HCT116 (cell line): ENCODE results near the gene CCBE1. TPM values are rescaled to one million over a fixed set of nuclear protein-coding genes. Genes with fewer than 3 reads are reported as not detected.

Experiments used
- ATAC-seq: fragments of 200-7000 bp; cut with Tn5 transposase; 2 replicates; pipeline ENCODE4 v1.9.1; 2020; ENCODE audit warnings: mild to moderate bottlenecking, moderate library complexity
- BruUV-seq: library from RNA; stranded (reverse); fragments of 400-500 nt; replicated peaks from 2 replicates; lab custom pipeline; 2021; lab: Mats Ljungman, UMichigan
- CTCF ChIA-PET: fragments of 300-600 bp; sonication (Branson Sonifier 250); formaldehyde crosslinking; loops from one replicate; lab custom pipeline; 2021; ENCODE audit warnings: antibody characterized with exemption; lab: Charles Lee
- POLR2A ChIA-PET: fragments of 300-600, 350-600 bp; sonication (Branson Sonifier 250); formaldehyde crosslinking; loops from one replicate; lab custom pipeline; 2021; ENCODE audit warnings: antibody characterized with exemption; lab: Charles Lee
- RAD21 ChIA-PET, 2 experiments: fragments of 300-600 bp; sonication (Branson Sonifier 250); formaldehyde crosslinking; loops; one replicate each; lab custom pipeline; 2023; ENCODE audit warnings: low total read pairs in 2 of 2; ENCODE audit not compliant: uncharacterized antibody in 2 of 2, unreplicated experiment in 2 of 2, low non-redundant PET in 1 of 2; lab: Charles Lee
- DNase-seq: peaks from one replicate; pipeline ENCODE4 v3.0.0-alpha.2; 2010; ENCODE audit warnings: low read depth, low spot score
- H2AFZ ChIP-seq: fragments of 200-600 bp; shearing (Covaris generic), sonication (generic); 2 replicates; pipeline ENCODE4 v1.6.1; 2017; ENCODE audit warnings: low read depth, mixed run types, mixed read lengths, antibody characterized with exemption, low read length; ENCODE audit not compliant: poor library complexity, severe bottlenecking
- H3K27ac ChIP-seq: 2 replicates; pipeline ENCODE4 v1.5.1; 2012; ENCODE audit warnings: low read depth, low read length
- H3K27me3 ChIP-seq: fragments of 200-600 bp; sonication (generic); 2 replicates; pipeline ENCODE4 v1.6.1; 2016; ENCODE audit warnings: mixed run types, low read length, mixed read lengths; ENCODE audit not compliant: insufficient read depth
- H3K36me3 ChIP-seq, 2 experiments: fragments of 200-500 bp in 1 of 2; fragments of 200-600 bp in 1 of 2; sonication (Bioruptor generic) in 1 of 2; sonication (generic) in 1 of 2; 2 replicates each; pipeline versions ENCODE4 v1.5.1 to v1.6.1; 2014 to 2016; ENCODE audit warnings: low read length in 2 of 2, inconsistent platforms in 1 of 2, mixed read lengths in 1 of 2, mixed run types in 1 of 2; ENCODE audit not compliant: insufficient read depth in 2 of 2, control insufficient read depth in 1 of 2
- H3K4me1 ChIP-seq, 2 experiments: fragments of 200-600 bp in 1 of 2; sonication (generic) in 1 of 2; 2 replicates each; pipeline versions ENCODE4 v1.5.1 to v1.6.1; 2012 to 2017; ENCODE audit warnings: low read length in 2 of 2, inconsistent platforms in 1 of 2, mild to moderate bottlenecking in 1 of 2, mixed read lengths in 1 of 2, mixed run types in 1 of 2, moderate library complexity in 1 of 2; ENCODE audit not compliant: insufficient read depth in 2 of 2, control insufficient read depth in 1 of 2
- H3K4me2 ChIP-seq: fragments of 200-600 bp; sonication (generic); 2 replicates; pipeline ENCODE4 v1.6.1; 2017; ENCODE audit warnings: mixed run types, low read length, mixed read lengths
- H3K4me3 ChIP-seq, 2 experiments: fragments of 200-600 bp in 1 of 2; sonication (generic) in 1 of 2; replicated peaks in 1 of 2; 2 replicates each; pipeline ENCODE4 v1.5.1; 2011 to 2016; ENCODE audit warnings: low read length in 2 of 2, control low read depth in 1 of 2, low read depth in 1 of 2, mild to moderate bottlenecking in 1 of 2, mixed read lengths in 1 of 2, mixed run types in 1 of 2
- H3K79me2 ChIP-seq: fragments of 200-600 bp; sonication (generic); 2 replicates; pipeline ENCODE4 v1.6.1; 2017; ENCODE audit warnings: mild to moderate bottlenecking, mixed run types, low read length, moderate library complexity, mixed read lengths; ENCODE audit not compliant: insufficient read depth
- H3K9ac ChIP-seq: fragments of 200-600 bp; sonication (generic); 2 replicates; pipeline ENCODE4 v1.6.1; 2016; ENCODE audit warnings: low read length, mixed read lengths
- H3K9me2 ChIP-seq: fragments of 200-600 bp; sonication (generic), shearing (Covaris generic); 2 replicates; pipeline ENCODE4 v1.6.1; 2017; ENCODE audit warnings: mixed run types, mild to moderate bottlenecking, moderate library complexity; ENCODE audit not compliant: insufficient read depth
- H3K9me3 ChIP-seq, 2 experiments: fragments of 200-500 bp in 1 of 2; fragments of 200-600 bp in 1 of 2; sonication (Bioruptor generic) in 1 of 2; sonication (generic) in 1 of 2; 2 replicates each; pipeline ENCODE4 v1.6.1; 2014 to 2017; ENCODE audit warnings: low read length in 2 of 2, mixed read lengths in 2 of 2, inconsistent platforms in 1 of 2, low read depth in 1 of 2, mild to moderate bottlenecking in 1 of 2, mixed run types in 1 of 2, moderate library complexity in 1 of 2; ENCODE audit not compliant: control insufficient read depth in 1 of 2, insufficient read depth in 1 of 2
- H4K20me1 ChIP-seq: fragments of 200-600 bp; sonication (generic), shearing (Covaris generic); 2 replicates; pipeline ENCODE4 v1.6.1; 2017; ENCODE audit warnings: mixed run types, mild to moderate bottlenecking, moderate library complexity; ENCODE audit not compliant: insufficient read depth
- CBX3 ChIP-seq: IDR thresholded peaks from 2 replicates; pipeline ENCODE4 v1.6.1; 2012; ENCODE audit warnings: low read depth
- ELF1 ChIP-seq: IDR thresholded peaks from 2 replicates; pipeline ENCODE4 v1.6.1; 2012; ENCODE audit warnings: low read depth, borderline replicate concordance
- EZH2 ChIP-seq: fragments of 200-600 bp; sonication (generic); IDR thresholded peaks from 2 replicates; pipeline ENCODE4 v1.6.1; 2017; ENCODE audit warnings: antibody characterized with exemption, mixed run types
- EZH2phosphoT487 ChIP-seq: fragments of 200-600 bp; IDR thresholded peaks from 2 replicates; pipeline ENCODE4 v1.6.1; 2018; ENCODE audit warnings: antibody characterized with exemption, borderline replicate concordance
- JUND ChIP-seq: IDR thresholded peaks from 2 replicates; pipeline ENCODE4 v1.6.1; 2012
- RAD21 ChIP-seq: IDR thresholded peaks from 2 replicates; pipeline ENCODE4 v1.6.1; 2012; ENCODE audit warnings: low read depth, mild to moderate bottlenecking
- SIN3A ChIP-seq: IDR thresholded peaks from 2 replicates; pipeline ENCODE4 v1.6.1; 2012; ENCODE audit warnings: low read depth
- SRF ChIP-seq: IDR thresholded peaks from 2 replicates; pipeline ENCODE4 v1.6.1; 2012; ENCODE audit warnings: low read depth
- TCF7L2 ChIP-seq: IDR thresholded peaks from 2 replicates; pipeline ENCODE4 v1.7.0; 2011; ENCODE audit warnings: borderline replicate concordance, inconsistent platforms; ENCODE audit not compliant: insufficient read depth, insufficient read length; ENCODE audit errors: extremely low read depth
- ZFX ChIP-seq: fragments of 450-650 bp; IDR thresholded peaks from 2 replicates; pipeline ENCODE4 v1.6.1; 2017
- ZNF274 ChIP-seq: fragments of 200-500 bp; sonication (Bioruptor generic); IDR thresholded peaks from 2 replicates; pipeline ENCODE4 v1.6.1; 2014; ENCODE audit warnings: mild to moderate bottlenecking, low read depth, low read length, inconsistent platforms
- intact Hi-C: fragments of 100-400 bp; cut with micrococcal nuclease; formaldehyde crosslinking; loops from 2 replicates; pipeline ENCODE4 v1.10.0; 2022
- total RNA-seq: library from RNA; stranded (reverse); gene quantifications from one replicate; pipeline ENCODE4 v1.2.1, GENCODE V29; 2021; ENCODE audit not compliant: unreplicated experiment
- TF ChIP-seq, protein P1 (sequence below), 3 experiments: fragments of 200-600 bp in 1 of 3; sonication (generic) in 1 of 3; IDR thresholded peaks in 2 of 3; conservative IDR thresholded peaks in 1 of 3; 2 replicates each; pipeline ENCODE4 v1.5.1; 2012 to 2017; ENCODE audit warnings: low read depth in 2 of 3, low read length in 2 of 3, antibody characterized with exemption in 1 of 3, borderline replicate concordance in 1 of 3, control low read depth in 1 of 3, mild to moderate bottlenecking in 1 of 3, mixed read lengths in 1 of 3, mixed run types in 1 of 3, moderate library complexity in 1 of 3; ENCODE audit not compliant: insufficient read depth in 1 of 3
- TF ChIP-seq, protein P2 (sequence below): IDR thresholded peaks from 2 replicates; pipeline ENCODE4 v1.6.1; 2012
- TF ChIP-seq, protein P3 (sequence below): IDR thresholded peaks from 2 replicates; pipeline ENCODE4 v1.6.1; 2012; ENCODE audit warnings: low read depth

The CCBE1 gene
- total RNA-seq, 1 experiment from 2014 or later = 0.84 TPM

DNA sequence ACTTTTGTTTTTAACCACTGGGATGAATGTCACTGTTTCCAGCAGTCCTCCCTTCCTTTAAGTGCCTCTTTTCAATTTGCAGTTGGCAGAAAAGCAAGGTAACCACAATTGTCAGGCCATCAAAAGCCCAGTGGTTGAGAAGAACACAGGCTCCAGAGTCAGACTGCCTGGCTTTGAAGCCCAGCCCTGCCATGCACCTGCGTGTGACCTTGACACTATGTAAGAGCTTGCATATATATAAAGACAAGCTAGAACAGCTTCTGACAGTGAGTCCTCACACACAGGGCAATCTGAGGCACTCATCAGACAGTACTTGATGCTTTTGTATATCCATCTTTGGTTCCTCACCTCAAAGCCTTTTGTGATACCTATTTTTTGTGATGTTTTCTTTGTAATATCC is 11.0 kb downstream of the CCBE1 start:
- H3K9me2 ChIP-seq = no peaks in the 10 kb centered on the region
- no peak overlapping the region for H2AFZ ChIP-seq
- no peak overlapping the region for H3K9ac ChIP-seq
- DNase-seq = no peak
- POLR2A ChIA-PET = no interaction called here
- no peaks in the 10 kb centered on the region for H3K4me1 ChIP-seq
- BruUV-seq = no TSS peak
- H3K9me3 ChIP-seq = no peaks in the 10 kb centered on the region
- no peaks in the 10 kb centered on the region for H3K36me3 ChIP-seq
- no peaks in the 10 kb centered on the region for H3K79me2 ChIP-seq
- H4K20me1 ChIP-seq = no peaks in the 10 kb centered on the region
- peaks cover 60% of the 10 kb centered on the region for H3K27me3 ChIP-seq
- no peak for ATAC-seq
- no peak overlapping the region for H3K4me2 ChIP-seq
- TF ChIP-seq ZFX = no peak
- TF ChIP-seq EZH2 = no peak
- H3K4me3 ChIP-seq = no peak overlapping the region
- intact Hi-C loops = no loop called here
- H3K27ac ChIP-seq = no peak overlapping the region
- RAD21 ChIA-PET = no interaction called here
- CTCF ChIA-PET = interaction anchor here (5.2 kb wide), 1 partner anchor 11 kb away, joined by 32 read pairs; the partner anchor contains the start of gene CCBE1

DNA sequence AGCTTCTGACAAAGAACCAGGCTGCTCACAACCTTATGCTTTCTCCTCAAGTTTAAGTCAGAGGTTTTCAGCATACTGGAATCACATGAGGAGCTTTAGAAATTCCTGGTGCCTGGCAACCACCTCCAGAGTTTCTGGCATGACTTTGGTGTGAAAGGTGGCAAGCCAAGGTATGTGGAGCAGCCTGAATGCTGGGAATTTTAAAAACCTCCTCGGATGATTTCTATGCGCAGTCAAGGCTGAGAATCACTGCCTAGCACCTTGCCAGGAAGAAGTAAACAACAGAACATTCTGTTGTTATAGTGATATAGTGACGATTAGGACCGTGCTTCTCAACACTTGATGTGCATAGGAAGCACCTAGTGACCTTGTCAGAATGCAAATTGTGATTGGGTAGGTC is 11.7 kb downstream of the CCBE1 start:
- POLR2A ChIA-PET = no interaction called here
- no peak overlapping the region for H3K4me3 ChIP-seq
- H3K79me2 ChIP-seq = no peaks in the 10 kb centered on the region
- H3K9me2 ChIP-seq = no peaks in the 10 kb centered on the region
- no peak overlapping the region for H3K4me2 ChIP-seq
- intact Hi-C loops = no loop called here
- TF ChIP-seq EZH2phosphoT487 = no peak
- TF ChIP-seq ZNF274 = no peak
- TF ChIP-seq SRF = no peak
- TF ChIP-seq EZH2 = no peak
- TF ChIP-seq, protein P1, sequence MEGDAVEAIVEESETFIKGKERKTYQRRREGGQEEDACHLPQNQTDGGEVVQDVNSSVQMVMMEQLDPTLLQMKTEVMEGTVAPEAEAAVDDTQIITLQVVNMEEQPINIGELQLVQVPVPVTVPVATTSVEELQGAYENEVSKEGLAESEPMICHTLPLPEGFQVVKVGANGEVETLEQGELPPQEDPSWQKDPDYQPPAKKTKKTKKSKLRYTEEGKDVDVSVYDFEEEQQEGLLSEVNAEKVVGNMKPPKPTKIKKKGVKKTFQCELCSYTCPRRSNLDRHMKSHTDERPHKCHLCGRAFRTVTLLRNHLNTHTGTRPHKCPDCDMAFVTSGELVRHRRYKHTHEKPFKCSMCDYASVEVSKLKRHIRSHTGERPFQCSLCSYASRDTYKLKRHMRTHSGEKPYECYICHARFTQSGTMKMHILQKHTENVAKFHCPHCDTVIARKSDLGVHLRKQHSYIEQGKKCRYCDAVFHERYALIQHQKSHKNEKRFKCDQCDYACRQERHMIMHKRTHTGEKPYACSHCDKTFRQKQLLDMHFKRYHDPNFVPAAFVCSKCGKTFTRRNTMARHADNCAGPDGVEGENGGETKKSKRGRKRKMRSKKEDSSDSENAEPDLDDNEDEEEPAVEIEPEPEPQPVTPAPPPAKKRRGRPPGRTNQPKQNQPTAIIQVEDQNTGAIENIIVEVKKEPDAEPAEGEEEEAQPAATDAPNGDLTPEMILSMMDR (IDR thresholded peaks at IDR 0.05 in 2 of 3, conservative IDR thresholded peaks at IDR 0.05 in 1 of 3; ENCODE audit: borderline replicate concordance in 1 of 3, insufficient read depth in 1 of 3, low read depth in 2 of 3, low read length in 2 of 3) = no peak
- no peak for TF ChIP-seq RAD21
- TF ChIP-seq SIN3A = no peak
- TF ChIP-seq, protein P2, sequence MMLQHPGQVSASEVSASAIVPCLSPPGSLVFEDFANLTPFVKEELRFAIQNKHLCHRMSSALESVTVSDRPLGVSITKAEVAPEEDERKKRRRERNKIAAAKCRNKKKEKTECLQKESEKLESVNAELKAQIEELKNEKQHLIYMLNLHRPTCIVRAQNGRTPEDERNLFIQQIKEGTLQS = no peak
- no peak for TF ChIP-seq CBX3
- TF ChIP-seq JUND = no peak
- no peak for TF ChIP-seq TCF7L2
- TF ChIP-seq, protein P3, sequence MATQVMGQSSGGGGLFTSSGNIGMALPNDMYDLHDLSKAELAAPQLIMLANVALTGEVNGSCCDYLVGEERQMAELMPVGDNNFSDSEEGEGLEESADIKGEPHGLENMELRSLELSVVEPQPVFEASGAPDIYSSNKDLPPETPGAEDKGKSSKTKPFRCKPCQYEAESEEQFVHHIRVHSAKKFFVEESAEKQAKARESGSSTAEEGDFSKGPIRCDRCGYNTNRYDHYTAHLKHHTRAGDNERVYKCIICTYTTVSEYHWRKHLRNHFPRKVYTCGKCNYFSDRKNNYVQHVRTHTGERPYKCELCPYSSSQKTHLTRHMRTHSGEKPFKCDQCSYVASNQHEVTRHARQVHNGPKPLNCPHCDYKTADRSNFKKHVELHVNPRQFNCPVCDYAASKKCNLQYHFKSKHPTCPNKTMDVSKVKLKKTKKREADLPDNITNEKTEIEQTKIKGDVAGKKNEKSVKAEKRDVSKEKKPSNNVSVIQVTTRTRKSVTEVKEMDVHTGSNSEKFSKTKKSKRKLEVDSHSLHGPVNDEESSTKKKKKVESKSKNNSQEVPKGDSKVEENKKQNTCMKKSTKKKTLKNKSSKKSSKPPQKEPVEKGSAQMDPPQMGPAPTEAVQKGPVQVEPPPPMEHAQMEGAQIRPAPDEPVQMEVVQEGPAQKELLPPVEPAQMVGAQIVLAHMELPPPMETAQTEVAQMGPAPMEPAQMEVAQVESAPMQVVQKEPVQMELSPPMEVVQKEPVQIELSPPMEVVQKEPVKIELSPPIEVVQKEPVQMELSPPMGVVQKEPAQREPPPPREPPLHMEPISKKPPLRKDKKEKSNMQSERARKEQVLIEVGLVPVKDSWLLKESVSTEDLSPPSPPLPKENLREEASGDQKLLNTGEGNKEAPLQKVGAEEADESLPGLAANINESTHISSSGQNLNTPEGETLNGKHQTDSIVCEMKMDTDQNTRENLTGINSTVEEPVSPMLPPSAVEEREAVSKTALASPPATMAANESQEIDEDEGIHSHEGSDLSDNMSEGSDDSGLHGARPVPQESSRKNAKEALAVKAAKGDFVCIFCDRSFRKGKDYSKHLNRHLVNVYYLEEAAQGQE = no peak
- TF ChIP-seq ELF1 = no peak
- TF ChIP-seq, all 23 proteins: peak for 0
- Histone ChIP-seq H2AFZ (no peak overlapping the region), H3K36me3 (no peaks in the 10 kb centered on the region), H3K9me3 (no peaks in the 10 kb centered on the region), H3K4me1 (no peaks in the 10 kb centered on the region), H3K27ac (no peak overlapping the region), H3K9ac (no peak overlapping the region), H3K27me3 (peaks cover 54% of the 10 kb centered on the region), H4K20me1 (no peaks in the 10 kb centered on the region)
- ATAC-seq = no peak
- no TSS peak for BruUV-seq
- ChIA-PET RAD21 (no interaction called here), CTCF (interaction anchor here (5.2 kb wide), 1 partner anchor 12 kb away, joined by 32 read pairs; the partner anchor contains the start of gene CCBE1)
- DNase-seq = no peak
